ENCODE measurements around the gene ACADSB. TPM values are rescaled to one million over a fixed set of nuclear protein-coding genes. Genes with fewer than 3 reads are reported as not detected.
A peak's percentile ranks its signal among the peaks of the same experiment; 100 is the strongest.

The ACADSB gene
- total RNA-seq, 1 donor from 2014 or later, result 9.9 TPM

- H3K9me3 Mint-ChIP-seq (ENCODE audit: unreplicated experiment), result no peaks in the 10 kb centered on the region
- H3K4me3 Mint-ChIP-seq (ENCODE audit: unreplicated experiment), result no peak overlapping the region
- H3K36me3 Mint-ChIP-seq (ENCODE audit: unreplicated experiment), result no peaks in the 10 kb centered on the region
- no peak overlapping the region for H3K27ac Mint-ChIP-seq (ENCODE audit: unreplicated experiment)
- DNase-seq, result no peak
- H3K4me1 Mint-ChIP-seq (ENCODE audit: low read depth, unreplicated experiment), result no peaks in the 10 kb centered on the region
- peaks cover 3% of the 10 kb centered on the region for H3K27me3 Mint-ChIP-seq (ENCODE audit: unreplicated experiment)
- no peak for TF ChIP-seq CTCF (IDR thresholded peaks at IDR 0.05; ENCODE audit: partially characterized antibody, unreplicated experiment)
Measured at GRCh38 chr10:122974543-122975064, 34.2 kb upstream of the ACADSB start.

- Mint-ChIP-seq H3K9me3 (ENCODE audit: unreplicated experiment) (peaks cover 3% of the 10 kb centered on the region), H3K4me1 (ENCODE audit: low read depth, unreplicated experiment) (peaks cover 7% of the 10 kb centered on the region), H3K36me3 (ENCODE audit: unreplicated experiment) (no peaks in the 10 kb centered on the region), H3K27me3 (ENCODE audit: unreplicated experiment) (peaks cover 9% of the 10 kb centered on the region), H3K4me3 (ENCODE audit: unreplicated experiment) (peak within 1 kb of the TSS; percentile 90), H3K27ac (ENCODE audit: unreplicated experiment) (peak within 1 kb of the TSS; percentile 87)
- DNase-seq, result peak; percentile 89
- peak; percentile 98 for TF ChIP-seq CTCF (IDR thresholded peaks at IDR 0.05; ENCODE audit: partially characterized antibody, unreplicated experiment)
Measured at GRCh38 chr10:122980209-122981065, 28.4 kb upstream of the ACADSB start, which contains the start of gene PSTK. TSS of gene PSTK (plus strand) at chr10:122980401. CDS start at chr10:122980480, 79 bp downstream.

- Mint-ChIP-seq H3K9me3 (ENCODE audit: unreplicated experiment) (peaks cover 3% of the 10 kb centered on the region), H3K4me3 (ENCODE audit: unreplicated experiment) (peak overlapping the region; percentile 90), H3K27ac (ENCODE audit: unreplicated experiment) (no peak overlapping the region), H3K27me3 (ENCODE audit: unreplicated experiment) (peaks cover 9% of the 10 kb centered on the region), H3K4me1 (ENCODE audit: low read depth, unreplicated experiment) (peaks cover 7% of the 10 kb centered on the region), H3K36me3 (ENCODE audit: unreplicated experiment) (no peaks in the 10 kb centered on the region)
- TF ChIP-seq CTCF (IDR thresholded peaks at IDR 0.05; ENCODE audit: partially characterized antibody, unreplicated experiment), result peak; percentile 11
- DNase-seq, result no peak
Measured at GRCh38 chr10:122981066-122981464, 27.7 kb upstream of the ACADSB start.

- H3K9me3 Mint-ChIP-seq (ENCODE audit: unreplicated experiment), result peaks cover 3% of the 10 kb centered on the region
- H3K27ac Mint-ChIP-seq (ENCODE audit: unreplicated experiment), result no peak overlapping the region
- H3K4me3 Mint-ChIP-seq (ENCODE audit: unreplicated experiment), result no peak overlapping the region
- H3K27me3 Mint-ChIP-seq (ENCODE audit: unreplicated experiment), result peaks cover 7% of the 10 kb centered on the region
- H3K4me1 Mint-ChIP-seq (ENCODE audit: low read depth, unreplicated experiment), result peaks cover 7% of the 10 kb centered on the region
- no peaks in the 10 kb centered on the region for H3K36me3 Mint-ChIP-seq (ENCODE audit: unreplicated experiment)
- no peak for TF ChIP-seq CTCF (IDR thresholded peaks at IDR 0.05; ENCODE audit: partially characterized antibody, unreplicated experiment)
- no peak for DNase-seq
Measured at GRCh38 chr10:122983898-122984297, 24.9 kb upstream of the ACADSB start.

- Mint-ChIP-seq H3K36me3 (ENCODE audit: unreplicated experiment) (no peaks in the 10 kb centered on the region), H3K27ac (ENCODE audit: unreplicated experiment) (no peak overlapping the region), H3K27me3 (ENCODE audit: unreplicated experiment) (peaks cover 7% of the 10 kb centered on the region), H3K4me3 (ENCODE audit: unreplicated experiment) (no peak overlapping the region), H3K4me1 (ENCODE audit: low read depth, unreplicated experiment) (peaks cover 7% of the 10 kb centered on the region), H3K9me3 (ENCODE audit: unreplicated experiment) (peaks cover 3% of the 10 kb centered on the region)
- DNase-seq, result no peak
- no peak for TF ChIP-seq CTCF (IDR thresholded peaks at IDR 0.05; ENCODE audit: partially characterized antibody, unreplicated experiment)
Measured at GRCh38 chr10:122984708-122985107, 24.1 kb upstream of the ACADSB start.
